HTR-8/SVneo (cell line): Measurements from ENCODE around the gene RPL26.

ENCODE experiments used
- DNase-seq: peaks from one replicate; pipeline ENCODE4 v3.0.0; 2011; ENCODE audit warnings: low spot score, mixed read lengths; ENCODE audit not compliant: insufficient read length
- FAIRE-seq: peaks from 2 replicates; lab custom pipeline; 2011; peaks lifted over from hg19 to GRCh38; lab: Jason Lieb, UNC

Gene RPL26

GRCh38 chr17:8383143-8383822 is at the start of gene RPL26:
Gene RPL26 (minus strand): TSS chr17:8383193. CDS start chr17:8382310, 883 bp downstream.
- FAIRE-seq: peak; percentile 84
- peak; percentile 95 for DNase-seq

GRCh38 chr17:8430966-8431365 is 48.0 kb upstream of the RPL26 start:
- no peak for DNase-seq
- no peak for FAIRE-seq

- FAIRE-seq: no peak
- DNase-seq: no peak
Observed at GRCh38 chr17:8426802-8427201, 43.8 kb upstream of the RPL26 start.

- FAIRE-seq (no peak), DNase-seq (no peak)
Observed at GRCh38 chr17:8426094-8426720, 43.2 kb upstream of the RPL26 start.

GRCh38 chr17:8421571-8421970 is 38.6 kb upstream of the RPL26 start:
- FAIRE-seq (peak; percentile 40), DNase-seq (no peak)

GRCh38 chr17:8420041-8420934 is 37.3 kb upstream of the RPL26 start:
- no peak for DNase-seq
- no peak for FAIRE-seq

- FAIRE-seq (no peak), DNase-seq (no peak)
Observed at GRCh38 chr17:8419305-8419704, 36.3 kb upstream of the RPL26 start.

GRCh38 chr17:8418471-8418870 is 35.5 kb upstream of the RPL26 start:
- no peak for DNase-seq
- FAIRE-seq: no peak

- FAIRE-seq (no peak), DNase-seq (no peak)
Observed at GRCh38 chr17:8417806-8418205, 34.8 kb upstream of the RPL26 start.

- no peak for FAIRE-seq
Observed at GRCh38 chr17:8413938-8414337, 30.9 kb upstream of the RPL26 start.

GRCh38 chr17:8413328-8413727 is 30.3 kb upstream of the RPL26 start:
- FAIRE-seq (no peak), DNase-seq (no peak)

More at GRCh38 chr17:8413938-8414337, 30.9 kb upstream of the RPL26 start:
- no peak for DNase-seq

- FAIRE-seq (no peak), DNase-seq (no peak)
Observed at GRCh38 chr17:8412089-8412488, 29.1 kb upstream of the RPL26 start.

GRCh38 chr17:8410883-8411238 is 27.9 kb upstream of the RPL26 start:
- FAIRE-seq: no peak
- no peak for DNase-seq

GRCh38 chr17:8409966-8410882 is 27.2 kb upstream of the RPL26 start:
- FAIRE-seq: peak; percentile 93
- peak; percentile 85 for DNase-seq

GRCh38 chr17:8408371-8408770 is 25.4 kb upstream of the RPL26 start:
- FAIRE-seq (no peak), DNase-seq (no peak)

GRCh38 chr17:8406174-8406573 is 23.2 kb upstream of the RPL26 start:
- FAIRE-seq: no peak

GRCh38 chr17:8405499-8406016 is 22.6 kb upstream of the RPL26 start:
- DNase-seq (no peak), FAIRE-seq (no peak)

More at GRCh38 chr17:8406174-8406573, 23.2 kb upstream of the RPL26 start:
- no peak for DNase-seq

GRCh38 chr17:8402921-8403536 is 20.0 kb upstream of the RPL26 start:
- FAIRE-seq (peak; percentile 49), DNase-seq (no peak)

- DNase-seq: no peak
- no peak for FAIRE-seq
Observed at GRCh38 chr17:8401107-8401506, 18.1 kb upstream of the RPL26 start.
